ENCODE results near the gene FERMT3. TPM values are rescaled to one million over a fixed set of nuclear protein-coding genes. Genes with fewer than 3 reads are reported as not detected.

FERMT3 gene
- total RNA-seq, 1 donor from 2014 or later, result 8.4 TPM

DNA sequence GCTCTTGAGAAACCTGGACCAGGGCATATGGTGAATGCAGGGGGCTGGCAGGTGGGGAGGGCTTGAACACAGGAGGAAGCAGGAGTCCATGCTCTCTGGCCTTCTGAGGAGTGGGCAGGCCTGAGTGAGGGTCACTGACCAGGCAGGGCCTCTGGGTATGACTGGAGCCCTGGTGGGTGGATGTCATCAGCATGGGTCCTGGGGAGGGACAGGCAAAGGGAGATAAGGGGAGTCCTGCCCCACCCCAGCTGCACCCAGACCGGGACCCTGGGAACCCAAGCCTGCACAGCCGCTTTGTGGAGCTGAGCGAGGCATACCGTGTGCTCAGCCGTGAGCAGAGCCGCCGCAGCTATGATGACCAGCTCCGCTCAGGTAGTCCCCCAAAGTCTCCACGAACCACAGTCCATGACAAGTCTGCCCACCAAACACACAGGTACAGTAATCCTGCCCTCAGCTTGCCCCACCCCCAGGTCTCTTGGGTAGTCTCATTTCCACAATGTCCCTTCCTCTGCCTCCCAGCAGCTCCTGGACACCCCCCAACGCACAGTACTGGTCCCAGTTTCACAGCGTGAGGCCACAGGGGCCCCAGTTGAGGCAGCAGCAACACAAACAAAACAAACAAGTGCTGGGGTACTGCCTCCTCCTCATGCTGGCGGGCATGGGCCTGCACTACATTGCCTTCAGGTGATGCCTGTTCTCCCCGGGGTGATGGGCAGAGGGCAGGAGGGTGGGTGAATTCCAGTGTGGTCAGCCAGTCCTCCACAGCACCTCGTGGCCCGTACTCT is 25.9 kb downstream of the FERMT3 start:
- H3K9me3 Mint-ChIP-seq, result no peaks in the 10 kb centered on the region
- H3K27ac Mint-ChIP-seq, result peak overlapping the region; percentile 47
- TF ChIP-seq CTCF (IDR thresholded peaks at IDR 0.05; ENCODE audit: unreplicated experiment), result no peak
- H3K4me3 Mint-ChIP-seq, result peak overlapping the region; percentile 83
- no peak for DNase-seq (ENCODE audit: low spot score in 2 of 2, unreplicated experiment in 2 of 2)
- no peaks in the 10 kb centered on the region for H3K36me3 Mint-ChIP-seq
- H3K4me1 Mint-ChIP-seq, result peaks cover 23% of the 10 kb centered on the region
- H3K27me3 Mint-ChIP-seq (ENCODE audit: low read depth), result no peaks in the 10 kb centered on the region

- Mint-ChIP-seq H3K27me3 (ENCODE audit: low read depth) (no peaks in the 10 kb centered on the region), H3K4me1 (peaks cover 19% of the 10 kb centered on the region), H3K9me3 (no peaks in the 10 kb centered on the region), H3K27ac (peak overlapping the region; percentile 47), H3K4me3 (peak overlapping the region; percentile 83), H3K36me3 (peaks cover 3% of the 10 kb centered on the region)
- no peak for DNase-seq (ENCODE audit: low spot score in 2 of 2, unreplicated experiment in 2 of 2)
- no peak for TF ChIP-seq CTCF (IDR thresholded peaks at IDR 0.05; ENCODE audit: unreplicated experiment)
These were observed 26.4 kb downstream of the FERMT3 start for GRCh38 chr11:64232967-64233315.

GRCh38 chr11:64233913-64234586 is 27.5 kb downstream of the FERMT3 start, which contains the start of gene VEGFB:
Gene VEGFB (plus strand): TSS chr11:64234584. CDS start chr11:64234834, 250 bp downstream.
- H3K36me3 Mint-ChIP-seq, result peaks cover 3% of the 10 kb centered on the region
- H3K4me1 Mint-ChIP-seq, result peaks cover 19% of the 10 kb centered on the region
- peak within 1 kb of the TSS; percentile 83 for H3K4me3 Mint-ChIP-seq
- no peaks in the 10 kb centered on the region for H3K27me3 Mint-ChIP-seq (ENCODE audit: low read depth)
- no peak for TF ChIP-seq CTCF (IDR thresholded peaks at IDR 0.05; ENCODE audit: unreplicated experiment)
- peak within 1 kb of the TSS; percentile 85 for H3K27ac Mint-ChIP-seq
- peak in 1 of 2 experiments; percentile 55 for DNase-seq (ENCODE audit: low spot score in 2 of 2, unreplicated experiment in 2 of 2)
- no peaks in the 10 kb centered on the region for H3K9me3 Mint-ChIP-seq

DNA sequence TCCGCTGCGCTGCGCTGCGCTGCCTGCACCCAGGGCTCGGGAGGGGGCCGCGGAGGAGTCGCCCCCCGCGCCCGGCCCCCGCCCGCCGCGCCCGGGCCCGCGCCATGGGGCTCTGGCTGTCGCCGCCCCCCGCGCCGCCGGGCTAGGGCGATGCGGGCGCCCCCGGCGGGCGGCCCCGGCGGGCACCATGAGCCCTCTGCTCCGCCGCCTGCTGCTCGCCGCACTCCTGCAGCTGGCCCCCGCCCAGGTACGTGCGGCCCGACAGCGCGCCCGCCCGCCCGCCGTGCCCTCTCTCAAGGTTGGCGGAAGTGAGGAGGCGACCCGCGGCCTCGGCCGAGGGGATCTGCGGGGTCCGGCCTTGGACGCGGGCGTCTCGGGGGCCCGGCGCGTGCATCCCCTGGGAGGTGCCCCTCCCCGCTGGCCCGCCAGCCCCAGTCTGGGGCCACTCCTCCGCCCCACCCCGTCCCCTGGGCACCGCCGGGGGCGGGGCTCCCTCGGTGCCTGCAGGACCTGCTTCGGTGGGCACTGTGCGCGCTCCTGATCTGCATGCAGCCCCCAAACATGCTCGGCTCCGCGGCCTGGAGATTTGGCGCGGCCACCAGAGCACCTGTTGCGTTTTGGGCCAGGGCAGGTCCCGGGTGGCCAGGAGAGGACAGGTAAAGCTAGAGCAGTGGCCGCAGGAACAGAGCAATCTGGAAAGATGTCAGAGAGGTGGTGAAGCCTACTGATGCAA is 28.3 kb downstream of the FERMT3 start:
- H3K27me3 Mint-ChIP-seq (ENCODE audit: low read depth), result no peaks in the 10 kb centered on the region
- H3K9me3 Mint-ChIP-seq, result no peaks in the 10 kb centered on the region
- peak overlapping the region; percentile 82 for H3K4me3 Mint-ChIP-seq
- no peak for TF ChIP-seq CTCF (IDR thresholded peaks at IDR 0.05; ENCODE audit: unreplicated experiment)
- H3K36me3 Mint-ChIP-seq, result peaks cover 3% of the 10 kb centered on the region
- H3K27ac Mint-ChIP-seq, result peak overlapping the region; percentile 85
- peak in 1 of 2 experiments; percentile 60 for DNase-seq (ENCODE audit: low spot score in 2 of 2, unreplicated experiment in 2 of 2)
- H3K4me1 Mint-ChIP-seq, result peaks cover 21% of the 10 kb centered on the region

- TF ChIP-seq CTCF (IDR thresholded peaks at IDR 0.05; ENCODE audit: unreplicated experiment), result no peak
- H3K27me3 Mint-ChIP-seq (ENCODE audit: low read depth), result no peaks in the 10 kb centered on the region
- peak overlapping the region; percentile 85 for H3K27ac Mint-ChIP-seq
- H3K4me1 Mint-ChIP-seq, result peaks cover 26% of the 10 kb centered on the region
- no peaks in the 10 kb centered on the region for H3K9me3 Mint-ChIP-seq
- peak overlapping the region; percentile 82 for H3K4me3 Mint-ChIP-seq
- no peak for DNase-seq (ENCODE audit: low spot score in 2 of 2, unreplicated experiment in 2 of 2)
- H3K36me3 Mint-ChIP-seq, result peaks cover 3% of the 10 kb centered on the region
These were observed 29.1 kb downstream of the FERMT3 start for GRCh38 chr11:64235437-64236161.
